Peyer's patch (tissue), 4 donors: ENCODE measurements around the gene TMEM187. TPM values are rescaled to one million over a fixed set of nuclear protein-coding genes. Genes with fewer than 3 reads are reported as not detected.

Experiments used
- DNase-seq, 3 donors: peaks; one replicate each; pipeline ENCODE4 v3.0.0-alpha.2; 2017 to 2019
- H3K27ac ChIP-seq, 4 donors: fragments of 200-600 bp; sonication (generic); one replicate each; pipeline ENCODE4 v1.5.1; 2016 to 2019
- H3K27me3 ChIP-seq, 2 donors: fragments of 200-600 bp; sonication (generic); one replicate each; pipeline ENCODE4 v1.5.1; 2019
- H3K36me3 ChIP-seq, 3 donors: fragments of 200-600 bp; sonication (generic); one replicate each; pipeline ENCODE4 v1.5.1; 2016 to 2019
- H3K4me1 ChIP-seq, 4 donors: fragments of 200-600 bp; sonication (generic); one replicate each; pipeline ENCODE4 v1.5.1; 2016 to 2019
- H3K4me3 ChIP-seq, 4 donors: fragments of 200-600 bp; sonication (generic); 1 replicate in 3 of 4; 2 replicates in 1 of 4; pipeline ENCODE4 v1.5.1; 2016 to 2019; ENCODE audit warnings: mild to moderate bottlenecking in 1 of 4
- H3K9me3 ChIP-seq, 4 donors: fragments of 200-600 bp; sonication (generic); one replicate each; pipeline ENCODE4 v1.5.1; 2016 to 2019; ENCODE audit warnings: mild to moderate bottlenecking in 1 of 4
- POLR2A ChIP-seq, 2 donors: fragments of 450-650 bp; IDR thresholded peaks; one replicate each; pipeline ENCODE4 v1.5.1; 2017; ENCODE audit warnings: antibody characterized with exemption in 2 of 2, mild to moderate bottlenecking in 2 of 2, moderate library complexity in 2 of 2
- total RNA-seq, 4 donors: library from RNA; depleted of rRNA; stranded (reverse); fragments of >200 nt; gene quantifications; one replicate each; pipeline ENCODE4 v1.1.0, GENCODE V29; 2016
- TF ChIP-seq, protein P1 (sequence below), 6 experiments: fragments of 450-650 bp in 4 of 6; fragments of 200-600 bp in 2 of 6; sonication (generic) in 1 of 6; IDR thresholded peaks; one replicate each; pipeline ENCODE4 v1.5.1; 2017 to 2019; ENCODE audit warnings: antibody characterized with exemption in 6 of 6, mild to moderate bottlenecking in 3 of 6, moderate library complexity in 1 of 6

The TMEM187 gene
- total RNA-seq, 4 donors from 2014 or later: 10.7 to 32.6 (median 12.8) TPM

DNA sequence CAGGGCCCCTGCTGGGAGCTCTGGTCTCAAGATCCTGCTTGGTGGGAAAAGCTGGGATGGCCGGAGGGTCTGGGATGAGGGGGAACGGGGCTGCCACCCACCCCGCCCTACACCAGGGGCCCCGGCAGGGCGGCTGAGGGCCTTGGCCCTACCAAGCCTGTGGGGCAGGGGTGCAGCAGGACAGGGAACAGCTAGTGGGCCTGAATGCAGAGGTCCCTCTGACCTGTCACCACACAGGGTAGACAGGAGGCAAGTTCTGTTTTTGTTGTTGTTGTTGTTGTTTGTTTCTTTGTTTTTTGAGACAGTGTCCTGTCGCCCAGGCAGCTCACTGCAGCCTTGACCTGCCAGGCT, 27.8 kb upstream of the TMEM187 start:
- no peaks in the 10 kb centered on the region for H3K9me3 ChIP-seq
- peaks cover 0 to 9% (median 0%) of the 10 kb centered on the region in 3 donors for H3K36me3 ChIP-seq
- H3K27me3 ChIP-seq: no peaks in the 10 kb centered on the region
- peak overlapping the region; percentile 24 to 54 (median 45) for H3K4me3 ChIP-seq
- no peak for TF ChIP-seq POLR2A (IDR thresholded peaks at IDR 0.05)
- TF ChIP-seq, protein P1, sequence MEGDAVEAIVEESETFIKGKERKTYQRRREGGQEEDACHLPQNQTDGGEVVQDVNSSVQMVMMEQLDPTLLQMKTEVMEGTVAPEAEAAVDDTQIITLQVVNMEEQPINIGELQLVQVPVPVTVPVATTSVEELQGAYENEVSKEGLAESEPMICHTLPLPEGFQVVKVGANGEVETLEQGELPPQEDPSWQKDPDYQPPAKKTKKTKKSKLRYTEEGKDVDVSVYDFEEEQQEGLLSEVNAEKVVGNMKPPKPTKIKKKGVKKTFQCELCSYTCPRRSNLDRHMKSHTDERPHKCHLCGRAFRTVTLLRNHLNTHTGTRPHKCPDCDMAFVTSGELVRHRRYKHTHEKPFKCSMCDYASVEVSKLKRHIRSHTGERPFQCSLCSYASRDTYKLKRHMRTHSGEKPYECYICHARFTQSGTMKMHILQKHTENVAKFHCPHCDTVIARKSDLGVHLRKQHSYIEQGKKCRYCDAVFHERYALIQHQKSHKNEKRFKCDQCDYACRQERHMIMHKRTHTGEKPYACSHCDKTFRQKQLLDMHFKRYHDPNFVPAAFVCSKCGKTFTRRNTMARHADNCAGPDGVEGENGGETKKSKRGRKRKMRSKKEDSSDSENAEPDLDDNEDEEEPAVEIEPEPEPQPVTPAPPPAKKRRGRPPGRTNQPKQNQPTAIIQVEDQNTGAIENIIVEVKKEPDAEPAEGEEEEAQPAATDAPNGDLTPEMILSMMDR (IDR thresholded peaks at IDR 0.05): no peak
- DNase-seq: no peak
- no peaks in the 10 kb centered on the region for H3K4me1 ChIP-seq
- H3K27ac ChIP-seq: peak overlapping the region in 2 of 4 donors; percentile 48 to 62

DNA sequence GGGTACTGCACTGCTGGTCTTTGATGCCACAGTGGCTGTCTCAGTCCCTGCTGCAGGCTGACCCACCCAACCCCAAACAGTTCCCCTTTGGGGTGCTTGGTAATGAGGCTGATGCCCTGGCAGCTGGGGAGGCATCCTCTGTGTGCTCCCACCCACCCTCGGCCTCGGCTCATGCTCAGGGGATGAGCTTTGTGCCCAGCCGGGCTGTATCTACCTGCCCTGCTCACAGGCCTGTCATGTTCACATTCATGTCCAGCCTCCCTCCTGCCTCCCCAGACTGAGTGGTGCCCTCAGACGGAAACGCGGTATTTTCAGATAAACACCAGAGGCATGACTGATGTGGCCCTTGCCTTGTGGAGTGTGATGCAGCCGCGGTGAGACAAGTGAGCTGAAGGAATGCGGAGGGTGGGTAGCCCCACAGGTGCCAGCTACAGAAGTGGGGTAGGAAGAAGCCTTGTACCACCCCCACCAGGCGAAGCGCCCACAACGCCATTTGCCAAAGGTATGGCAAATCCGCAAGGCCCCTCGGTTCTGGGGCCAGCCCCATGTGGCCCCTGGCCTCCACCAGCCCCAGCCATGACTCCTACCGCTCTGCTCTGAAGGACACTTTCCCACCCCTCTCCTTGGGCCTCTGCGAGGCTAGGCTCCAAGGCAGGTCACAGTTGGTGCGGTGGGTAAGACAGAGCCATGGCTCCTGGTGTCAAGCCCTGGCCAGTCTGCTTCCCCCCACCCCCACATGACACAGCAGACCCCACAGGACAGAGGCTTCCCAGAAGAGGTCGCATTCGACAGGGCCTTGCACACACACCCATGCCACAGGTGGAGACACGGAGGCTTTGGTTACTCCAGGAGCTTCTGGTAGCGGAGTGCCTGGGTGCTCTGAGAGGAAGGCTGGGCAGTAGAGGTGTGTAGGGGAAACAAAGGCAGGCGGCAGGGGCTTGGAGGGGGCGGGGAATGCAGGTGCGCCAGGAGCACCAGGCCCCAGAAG, 26.3 kb upstream of the TMEM187 start:
- no peaks in the 10 kb centered on the region for H3K27me3 ChIP-seq
- peaks cover 0 to 24% (median 0%) of the 10 kb centered on the region in 3 donors for H3K36me3 ChIP-seq
- TF ChIP-seq, protein P1 (IDR thresholded peaks at IDR 0.05): no peak
- TF ChIP-seq POLR2A (IDR thresholded peaks at IDR 0.05): no peak
- no peak overlapping the region for H3K4me3 ChIP-seq
- DNase-seq: no peak
- no peak overlapping the region for H3K27ac ChIP-seq
- no peaks in the 10 kb centered on the region for H3K9me3 ChIP-seq
- H3K4me1 ChIP-seq: no peaks in the 10 kb centered on the region

DNA sequence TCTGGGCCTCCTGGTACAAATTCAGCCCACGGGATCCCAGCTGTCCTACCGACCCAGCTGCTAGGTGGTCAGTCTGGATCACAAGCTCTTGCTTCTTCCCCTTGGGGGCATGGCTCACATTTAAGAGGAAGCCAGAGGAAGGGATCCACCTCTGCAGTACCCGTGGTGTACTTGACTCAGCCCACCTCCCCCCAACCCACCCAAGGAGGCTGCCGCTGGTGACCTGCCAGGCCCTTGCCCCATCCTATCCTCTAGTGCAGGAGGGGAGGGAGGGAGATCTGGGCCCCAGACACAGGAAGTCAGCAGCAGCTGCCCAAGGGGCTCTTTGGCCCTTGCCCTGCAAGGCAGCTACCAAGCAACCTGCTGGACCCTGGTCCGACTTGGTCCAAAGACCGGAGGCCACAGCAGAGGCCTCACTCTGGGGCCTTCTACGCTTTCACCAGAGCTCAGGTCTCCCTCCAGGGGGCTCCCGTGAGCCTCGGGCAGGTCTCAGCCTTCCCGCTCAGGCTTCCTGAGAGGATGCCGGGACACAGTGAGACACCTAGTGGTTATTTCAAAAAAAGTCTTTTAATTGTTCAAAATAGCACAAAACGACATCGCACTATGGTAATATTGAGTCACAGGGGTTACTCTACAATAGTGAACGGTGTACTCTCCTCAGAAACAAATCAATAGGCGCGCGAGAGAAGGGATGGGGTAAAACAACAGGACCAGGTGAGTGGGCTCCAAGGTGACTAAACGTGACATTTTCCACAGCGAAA, 25.4 kb upstream of the TMEM187 start:
- no peaks in the 10 kb centered on the region for H3K27me3 ChIP-seq
- peak overlapping the region in 2 of 4 donors; percentile 30 to 65 for H3K27ac ChIP-seq
- no peaks in the 10 kb centered on the region for H3K4me1 ChIP-seq

DNA sequence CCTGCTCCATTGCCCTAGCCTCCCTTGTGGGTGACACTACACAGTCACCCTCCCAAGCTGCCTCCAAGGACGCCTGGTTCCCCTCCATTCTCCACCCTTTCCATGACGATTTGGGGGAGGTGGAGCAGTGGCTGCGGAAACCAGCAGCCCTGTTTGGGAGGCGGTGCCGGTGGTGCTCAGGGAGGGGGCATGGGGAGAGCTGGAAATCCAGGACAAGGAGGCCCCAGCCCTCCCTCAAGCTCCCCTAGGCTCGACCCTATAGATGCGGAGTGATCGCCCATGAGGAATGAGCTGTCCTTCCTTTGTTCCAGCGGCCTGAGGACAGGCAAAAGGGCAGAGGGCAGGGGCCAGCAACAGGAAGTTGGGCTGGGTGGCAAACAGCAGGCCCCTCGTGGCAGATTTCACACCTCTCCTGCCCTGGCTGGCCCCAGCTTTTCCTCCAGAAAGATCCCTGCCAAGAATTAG, 24.5 kb upstream of the TMEM187 start:
- peaks cover 0 to 42% (median 3%) of the 10 kb centered on the region in 3 donors for H3K36me3 ChIP-seq
- no peaks in the 10 kb centered on the region for H3K9me3 ChIP-seq
- H3K4me1 ChIP-seq: no peaks in the 10 kb centered on the region
- H3K27me3 ChIP-seq: no peaks in the 10 kb centered on the region
- DNase-seq: no peak
- TF ChIP-seq, protein P1 (IDR thresholded peaks at IDR 0.05): no peak
- no peak for TF ChIP-seq POLR2A (IDR thresholded peaks at IDR 0.05)
- no peak overlapping the region for H3K4me3 ChIP-seq
- H3K27ac ChIP-seq: peak overlapping the region in 2 of 4 donors; percentile 25 to 65

More for the DNA sequence above, 25.4 kb upstream of the TMEM187 start:
- DNase-seq: peak; percentile 74 to 90 (median 81)
- no peak for TF ChIP-seq POLR2A (IDR thresholded peaks at IDR 0.05)
- TF ChIP-seq, protein P1 (IDR thresholded peaks at IDR 0.05): peak; percentile 66 to 91 (median 80)
- no peak overlapping the region for H3K4me3 ChIP-seq
- H3K9me3 ChIP-seq: no peaks in the 10 kb centered on the region
- peaks cover 0 to 33% (median 3%) of the 10 kb centered on the region in 3 donors for H3K36me3 ChIP-seq
